ENCODE measurements around the gene NCKAP5.

DNA sequence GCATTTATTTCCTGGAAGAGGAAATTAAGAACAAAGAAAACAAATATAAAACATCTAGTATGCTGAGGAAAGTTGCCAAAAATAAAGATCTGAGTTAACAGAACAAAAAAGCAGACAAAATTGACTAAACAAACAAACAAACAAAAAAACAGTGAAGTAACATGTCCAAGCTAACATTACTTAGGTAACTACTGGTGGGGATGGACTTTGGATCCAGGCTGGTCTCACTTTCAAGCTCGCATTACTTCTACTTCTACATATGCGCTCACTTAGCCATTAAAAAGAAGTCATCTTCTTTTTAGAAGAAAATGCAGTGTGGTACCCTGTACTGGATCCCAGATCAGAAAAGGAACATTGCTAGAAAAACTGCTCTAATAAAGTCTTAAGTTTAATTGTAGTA is 358.9 kb downstream of the NCKAP5 start:
- TF ChIP-seq SMC3 (IDR thresholded peaks at IDR 0.05): no peak
- TF ChIP-seq, protein P1, sequence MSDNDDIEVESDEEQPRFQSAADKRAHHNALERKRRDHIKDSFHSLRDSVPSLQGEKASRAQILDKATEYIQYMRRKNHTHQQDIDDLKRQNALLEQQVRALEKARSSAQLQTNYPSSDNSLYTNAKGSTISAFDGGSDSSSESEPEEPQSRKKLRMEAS (IDR thresholded peaks at IDR 0.05): no peak
- TF ChIP-seq, protein P2, sequence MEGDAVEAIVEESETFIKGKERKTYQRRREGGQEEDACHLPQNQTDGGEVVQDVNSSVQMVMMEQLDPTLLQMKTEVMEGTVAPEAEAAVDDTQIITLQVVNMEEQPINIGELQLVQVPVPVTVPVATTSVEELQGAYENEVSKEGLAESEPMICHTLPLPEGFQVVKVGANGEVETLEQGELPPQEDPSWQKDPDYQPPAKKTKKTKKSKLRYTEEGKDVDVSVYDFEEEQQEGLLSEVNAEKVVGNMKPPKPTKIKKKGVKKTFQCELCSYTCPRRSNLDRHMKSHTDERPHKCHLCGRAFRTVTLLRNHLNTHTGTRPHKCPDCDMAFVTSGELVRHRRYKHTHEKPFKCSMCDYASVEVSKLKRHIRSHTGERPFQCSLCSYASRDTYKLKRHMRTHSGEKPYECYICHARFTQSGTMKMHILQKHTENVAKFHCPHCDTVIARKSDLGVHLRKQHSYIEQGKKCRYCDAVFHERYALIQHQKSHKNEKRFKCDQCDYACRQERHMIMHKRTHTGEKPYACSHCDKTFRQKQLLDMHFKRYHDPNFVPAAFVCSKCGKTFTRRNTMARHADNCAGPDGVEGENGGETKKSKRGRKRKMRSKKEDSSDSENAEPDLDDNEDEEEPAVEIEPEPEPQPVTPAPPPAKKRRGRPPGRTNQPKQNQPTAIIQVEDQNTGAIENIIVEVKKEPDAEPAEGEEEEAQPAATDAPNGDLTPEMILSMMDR (IDR thresholded peaks at IDR 0.05): no peak
- no peak for TF ChIP-seq POLR2A (IDR thresholded peaks at IDR 0.05; ENCODE audit: low read length)

Data from A549 (cell line).